Cardiac muscle cell (in vitro differentiated cells and primary cell): ENCODE results near the gene CSNK2A2. TPM values are rescaled to one million over a fixed set of nuclear protein-coding genes. Genes with fewer than 3 reads are reported as not detected.

ENCODE experiments used
- DNase-seq, 2 donors: peaks; one replicate each; pipeline versions ENCODE4 v3.0.0 to v3.0.0-alpha.2; 2010 to 2017; ENCODE audit warnings: low read depth in 1 of 2, low spot score in 1 of 2
- H3K27ac ChIP-seq: fragments of 200-600 bp; sonication (generic); 2 replicates; pipeline ENCODE4 v1.5.1; 2016
- H3K27me3 ChIP-seq: fragments of 200-600 bp; sonication (generic); 2 replicates; pipeline ENCODE4 v1.6.0; 2016; ENCODE audit warnings: control low read depth
- H3K36me3 ChIP-seq: fragments of 200-600 bp; sonication (generic); 2 replicates; pipeline ENCODE4 v1.5.1; 2016; ENCODE audit warnings: control low read depth
- H3K4me1 ChIP-seq: fragments of 200-600 bp; sonication (generic); 2 replicates; pipeline ENCODE4 v1.8.1; 2017; ENCODE audit warnings: low read depth, mild to moderate bottlenecking, mixed run types
- H3K4me3 ChIP-seq: fragments of 200-600 bp; sonication (generic); 2 replicates; pipeline ENCODE4 v1.5.1; 2016; ENCODE audit warnings: mild to moderate bottlenecking
- H3K9me3 ChIP-seq: fragments of 200-600 bp; sonication (generic); 2 replicates; pipeline ENCODE4 v1.5.1; 2017; ENCODE audit warnings: low read depth, mild to moderate bottlenecking, control low read depth
- CTCF ChIP-seq: IDR thresholded peaks from 2 replicates; pipeline ENCODE4 v1.5.1; 2012; ENCODE audit warnings: low read depth, mild to moderate bottlenecking, low read length
- polyA plus RNA-seq: library from polyadenylated mRNA; unstranded; fragments of >200 nt; fragmentation: Nextera tagmentation; extraction: Ambion mirVana; gene quantifications from 2 replicates; pipeline ENCODE4 v1.2.1, GENCODE V29; 2016
- total RNA-seq: library from RNA; depleted of rRNA; stranded (reverse); fragments of >200 nt; gene quantifications from 2 replicates; pipeline ENCODE4 v1.2.3, GENCODE V29; 2016

Gene CSNK2A2
- total and polyA plus RNA-seq, 2 experiments from 2014 or later: 26.7 to 44.3 TPM

- Histone ChIP-seq H3K4me3 (peak overlapping the region; percentile 56), H3K4me1 (peaks cover 43% of the 10 kb centered on the region), H3K9me3 (no peaks in the 10 kb centered on the region), H3K27ac (peak overlapping the region; percentile 85), H3K36me3 (no peaks in the 10 kb centered on the region), H3K27me3 (no peaks in the 10 kb centered on the region)
- no peak for DNase-seq
- TF ChIP-seq CTCF: peak; percentile 12
Observed at GRCh38 chr16:58127634-58128033, 70.3 kb downstream of the CSNK2A2 start.

GRCh38 chr16:58127033-58127556 is 70.8 kb downstream of the CSNK2A2 start:
- Histone ChIP-seq H3K4me1 (peaks cover 43% of the 10 kb centered on the region), H3K36me3 (no peaks in the 10 kb centered on the region), H3K27me3 (no peaks in the 10 kb centered on the region), H3K9me3 (no peaks in the 10 kb centered on the region), H3K27ac (peak overlapping the region; percentile 85), H3K4me3 (peak overlapping the region; percentile 56)
- peak; percentile 36 for TF ChIP-seq CTCF
- peak; percentile 34 to 61 for DNase-seq

- peak overlapping the region; percentile 56 for H3K4me3 ChIP-seq
- H3K4me1 ChIP-seq: peaks cover 46% of the 10 kb centered on the region
- H3K36me3 ChIP-seq: no peaks in the 10 kb centered on the region
- TF ChIP-seq CTCF: no peak
- H3K9me3 ChIP-seq: no peaks in the 10 kb centered on the region
- H3K27me3 ChIP-seq: no peaks in the 10 kb centered on the region
- H3K27ac ChIP-seq: peak overlapping the region; percentile 85
- DNase-seq: no peak
Observed at GRCh38 chr16:58126451-58126961, 71.4 kb downstream of the CSNK2A2 start.

GRCh38 chr16:58125781-58126335 is 72.0 kb downstream of the CSNK2A2 start:
- Histone ChIP-seq H3K9me3 (no peaks in the 10 kb centered on the region), H3K27me3 (no peaks in the 10 kb centered on the region), H3K4me1 (peaks cover 53% of the 10 kb centered on the region), H3K27ac (no peak overlapping the region), H3K4me3 (no peak overlapping the region), H3K36me3 (no peaks in the 10 kb centered on the region)
- DNase-seq: no peak
- TF ChIP-seq CTCF: peak; percentile 22

GRCh38 chr16:58125041-58125440 is 72.9 kb downstream of the CSNK2A2 start:
- H3K36me3 ChIP-seq: no peaks in the 10 kb centered on the region
- no peak overlapping the region for H3K27ac ChIP-seq
- peaks cover 61% of the 10 kb centered on the region for H3K4me1 ChIP-seq
- H3K9me3 ChIP-seq: no peaks in the 10 kb centered on the region
- no peaks in the 10 kb centered on the region for H3K27me3 ChIP-seq
- DNase-seq: no peak
- H3K4me3 ChIP-seq: no peak overlapping the region
- no peak for TF ChIP-seq CTCF
